ENCODE results near the gene VKORC1.
"Not testable (repeated sequence)": the region's sequence is repeated elsewhere in the genome, so short reads cannot be mapped to it uniquely, and the experiment has no call there.

VKORC1 gene

DNA sequence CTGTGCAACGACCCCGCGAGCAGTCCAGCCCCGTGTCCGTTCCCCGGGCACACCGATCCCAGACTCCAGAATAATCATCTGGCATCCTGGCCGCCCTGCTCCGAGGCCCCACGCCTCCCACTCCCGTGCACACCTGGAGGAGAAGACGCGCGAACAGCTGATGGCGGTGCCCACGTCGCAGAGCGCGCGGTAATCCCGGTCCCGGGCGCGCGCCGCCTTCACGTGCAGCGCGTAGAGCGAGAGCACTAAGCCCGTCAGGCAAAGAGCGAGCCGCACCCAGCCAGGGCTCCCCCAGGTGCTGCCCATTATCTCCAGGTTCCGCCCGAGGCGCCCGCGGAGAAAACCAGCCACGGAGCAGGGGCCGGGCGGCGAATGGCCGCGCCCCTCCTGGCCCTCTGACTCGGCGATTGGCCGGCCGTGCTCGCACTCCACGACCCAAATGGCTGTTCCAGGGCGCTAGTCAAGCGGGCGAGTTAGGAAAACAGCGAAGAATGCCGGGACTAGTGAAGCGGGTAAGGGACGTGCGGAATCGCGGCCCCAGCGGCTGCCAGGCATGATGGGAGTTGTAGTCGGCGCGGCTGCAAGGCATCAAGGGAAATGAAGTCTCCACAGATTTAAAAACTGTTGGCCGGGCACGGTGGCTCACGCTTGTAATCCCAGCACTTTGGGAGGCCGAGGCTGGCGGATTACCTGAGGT is at the start of gene VKORC1:
TSS of gene VKORC1 (minus strand) at position 374 of the 697 bp plus-strand sequence. CDS start at position 306, 68 bp downstream.
- peak; percentile 95 for DNase-seq (ENCODE audit: low spot score)

DNA sequence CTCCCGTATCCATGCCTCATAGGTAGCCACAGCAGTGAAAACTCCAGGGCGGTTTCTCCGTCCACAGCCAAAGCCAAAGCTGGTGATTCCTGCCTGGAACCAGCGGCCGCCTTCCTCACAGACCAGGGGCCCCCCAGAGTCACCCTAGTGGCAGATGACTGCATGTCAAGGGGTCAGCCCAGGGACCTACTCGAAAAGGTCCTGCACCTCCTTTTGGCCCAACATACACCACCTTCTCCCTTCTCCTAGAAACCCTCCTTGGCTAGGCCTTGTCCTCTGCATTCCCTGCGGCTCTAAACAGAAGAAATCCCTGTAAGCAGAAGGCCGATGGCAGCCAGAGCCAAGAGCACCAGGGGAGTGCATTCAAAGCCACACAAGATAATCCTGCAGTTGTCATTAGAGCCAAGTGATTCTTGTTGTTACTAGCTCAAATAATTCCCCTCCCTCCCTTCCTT is 49.1 kb upstream of the VKORC1 start:
- no peak for DNase-seq (ENCODE audit: low spot score)

DNA sequence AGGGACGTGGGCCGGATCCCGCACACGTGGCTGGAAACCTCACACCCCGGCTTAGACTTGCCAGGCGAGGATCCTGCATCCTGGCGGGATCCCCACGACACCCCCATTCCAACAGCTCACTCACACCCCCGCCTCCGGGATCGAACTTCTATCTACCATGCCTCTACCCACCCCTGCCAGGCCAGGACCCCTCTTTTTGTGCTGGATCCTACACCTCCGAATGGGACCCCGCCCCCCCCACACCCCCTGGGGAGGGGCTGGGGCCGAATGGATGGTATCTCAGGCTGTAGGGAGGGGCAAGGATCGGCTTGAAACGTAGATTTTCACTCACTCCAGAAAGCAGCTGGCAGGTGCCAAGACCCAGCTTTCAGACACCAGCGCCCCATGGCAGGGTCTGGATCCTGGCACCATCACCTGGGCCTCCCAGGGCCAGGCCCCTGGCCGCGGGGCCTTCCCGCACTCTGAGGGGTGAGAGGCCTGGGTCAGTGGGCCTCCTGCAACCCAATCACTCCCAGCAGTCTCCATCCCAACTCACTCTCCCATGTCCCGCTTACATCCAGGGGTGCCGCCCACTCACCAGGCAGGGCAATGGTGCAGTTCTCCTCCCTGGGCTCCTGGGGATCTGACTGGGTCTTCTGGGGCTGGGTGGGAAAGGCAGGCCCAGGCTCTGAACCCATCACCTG is 48.6 kb upstream of the VKORC1 start:
- DNase-seq (ENCODE audit: low spot score) = no peak

DNA sequence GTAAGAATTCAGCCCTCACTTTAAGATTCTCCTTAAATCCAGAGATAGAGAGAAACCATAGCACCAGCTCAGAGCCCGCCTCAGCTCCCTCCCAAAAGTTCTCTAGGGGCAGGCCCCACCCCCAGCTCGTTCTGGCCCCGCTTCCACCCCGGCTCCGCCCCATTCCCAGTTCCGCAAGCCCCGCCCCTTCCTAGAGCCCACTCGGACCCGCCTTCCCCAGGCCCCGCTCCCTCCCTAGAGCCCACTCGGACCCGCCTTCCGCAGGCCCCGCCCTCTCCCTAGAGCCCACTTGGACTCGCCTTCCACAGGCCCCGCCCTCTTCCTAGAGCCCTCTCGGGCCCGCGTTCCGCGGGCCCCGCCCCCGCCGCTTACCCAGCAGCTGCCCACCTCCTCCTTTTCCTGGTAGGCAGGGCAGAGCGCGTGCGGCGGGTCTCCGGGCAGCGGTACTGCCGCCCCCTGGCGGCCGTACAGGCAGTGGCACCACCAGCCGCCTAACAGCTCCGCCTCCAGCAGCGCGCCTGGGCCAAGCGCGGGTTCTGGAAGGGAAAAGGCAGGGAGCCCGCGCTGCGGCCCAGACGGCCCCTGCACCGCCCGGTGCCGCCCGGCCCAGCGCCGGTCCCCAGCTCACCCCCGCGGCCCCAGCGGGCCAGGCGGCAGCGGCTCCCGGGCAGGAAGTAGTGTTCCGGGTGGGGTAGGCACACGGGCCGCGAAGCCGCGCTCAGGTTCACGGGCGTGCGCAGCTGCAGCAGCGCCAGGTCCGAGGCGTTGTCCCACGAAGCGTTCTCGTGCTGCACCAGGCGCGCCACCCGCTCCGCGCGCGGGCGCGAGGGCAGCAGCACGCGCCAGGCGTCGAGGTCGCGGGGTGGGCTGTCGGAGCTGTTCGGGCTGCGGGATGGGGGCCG is 47.8 kb upstream of the VKORC1 start:
- DNase-seq (ENCODE audit: low spot score) = peak; percentile 97

DNA sequence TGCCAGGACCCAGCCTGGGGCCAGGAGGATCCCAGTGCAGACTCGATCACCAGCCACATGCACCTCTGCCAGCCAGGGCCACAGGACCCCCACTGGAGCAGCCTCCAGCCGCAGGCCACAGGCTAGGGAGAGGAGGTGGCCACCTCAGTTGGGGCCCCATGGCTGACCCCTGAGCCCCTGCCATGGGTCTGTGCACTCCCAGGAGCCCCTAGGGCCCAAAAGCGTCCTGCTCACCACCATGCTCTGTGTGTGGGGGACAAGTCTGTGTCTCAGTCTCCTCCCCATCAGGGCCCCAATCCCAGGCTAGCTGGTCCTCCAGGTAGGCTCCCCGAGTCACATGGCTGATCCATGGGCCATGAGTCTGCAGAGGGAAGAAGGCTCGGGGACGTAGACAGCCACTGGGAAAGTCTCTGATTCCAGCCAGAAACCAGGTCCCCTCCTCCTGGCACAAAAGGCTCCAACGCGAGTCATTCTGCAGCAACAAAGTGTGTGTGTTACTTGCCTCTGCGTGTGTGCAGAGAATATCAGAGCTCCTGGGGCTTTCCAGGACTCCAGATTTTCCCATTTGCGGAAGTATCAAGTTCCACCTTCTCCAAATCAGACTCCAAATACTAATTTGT is 47.0 kb upstream of the VKORC1 start:
- DNase-seq (ENCODE audit: low spot score) = peak; percentile 40

DNA sequence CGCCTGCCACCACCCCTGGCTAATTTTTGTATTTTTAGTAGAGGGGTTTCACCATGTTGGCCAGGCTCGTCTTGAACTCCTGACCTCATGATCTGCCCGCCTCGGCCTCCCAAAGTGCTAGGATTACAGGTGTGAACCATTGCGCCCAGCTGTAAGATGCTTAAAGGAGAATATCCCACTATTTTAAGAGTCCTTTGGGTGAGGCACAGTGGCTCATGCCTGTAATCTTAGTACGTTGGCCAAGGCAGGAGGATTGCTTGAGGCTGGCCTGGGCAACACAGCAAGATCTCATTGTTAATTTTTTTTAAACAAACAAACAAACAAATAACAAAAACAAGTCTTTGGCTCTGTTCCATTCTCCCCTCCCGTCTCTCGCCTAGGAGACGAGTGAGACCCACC is 46.5 kb upstream of the VKORC1 start:
- not testable (repeated sequence) for DNase-seq (ENCODE audit: low spot score)

DNA sequence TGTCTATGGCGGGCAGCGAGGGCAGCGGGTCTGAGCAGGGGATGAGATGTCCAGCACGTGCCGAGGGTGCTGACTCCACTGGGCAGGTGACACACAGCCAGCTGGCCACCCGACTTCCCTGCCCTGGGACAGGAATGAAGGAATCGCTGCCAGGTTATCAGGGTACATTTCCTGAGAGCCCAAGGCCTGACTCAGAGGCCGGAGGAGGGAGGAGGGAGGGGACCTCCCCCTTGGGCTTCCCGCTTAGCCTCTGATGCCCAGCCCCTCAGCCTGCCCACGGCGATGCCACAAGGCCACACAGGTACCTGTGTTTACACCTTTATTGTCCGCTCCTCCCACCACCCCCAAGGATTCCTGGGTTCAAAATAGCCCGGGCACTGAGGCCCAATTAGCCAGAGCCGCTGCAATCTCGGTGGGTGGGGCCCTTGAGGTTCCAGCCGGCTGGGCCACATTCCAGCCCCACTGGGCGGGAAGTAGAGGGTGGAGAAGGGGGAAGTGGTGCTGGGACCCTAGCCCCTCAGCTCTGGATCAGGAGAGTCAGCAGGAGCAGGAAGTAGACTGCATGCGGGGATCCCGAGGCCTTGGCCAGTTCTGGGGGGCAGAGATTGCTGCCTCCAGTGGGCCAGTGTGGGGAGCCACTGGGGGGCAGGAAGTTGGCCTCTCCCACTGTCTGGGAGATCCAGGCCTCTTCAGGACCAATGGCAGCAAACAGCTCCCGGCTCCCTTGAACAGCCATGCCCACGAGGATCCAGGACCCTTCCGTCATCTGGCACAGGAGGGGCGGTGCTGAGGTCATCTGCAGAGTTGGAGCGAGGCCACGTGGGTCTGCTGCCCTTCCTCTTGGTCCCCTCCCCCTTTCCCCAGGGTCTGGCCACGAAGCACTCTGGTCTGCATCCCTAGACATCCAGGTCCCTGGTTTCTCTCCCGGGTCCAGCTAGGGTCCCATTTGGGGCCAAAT is 44.3 kb upstream of the VKORC1 start:
- no peak for DNase-seq (ENCODE audit: low spot score)

DNA sequence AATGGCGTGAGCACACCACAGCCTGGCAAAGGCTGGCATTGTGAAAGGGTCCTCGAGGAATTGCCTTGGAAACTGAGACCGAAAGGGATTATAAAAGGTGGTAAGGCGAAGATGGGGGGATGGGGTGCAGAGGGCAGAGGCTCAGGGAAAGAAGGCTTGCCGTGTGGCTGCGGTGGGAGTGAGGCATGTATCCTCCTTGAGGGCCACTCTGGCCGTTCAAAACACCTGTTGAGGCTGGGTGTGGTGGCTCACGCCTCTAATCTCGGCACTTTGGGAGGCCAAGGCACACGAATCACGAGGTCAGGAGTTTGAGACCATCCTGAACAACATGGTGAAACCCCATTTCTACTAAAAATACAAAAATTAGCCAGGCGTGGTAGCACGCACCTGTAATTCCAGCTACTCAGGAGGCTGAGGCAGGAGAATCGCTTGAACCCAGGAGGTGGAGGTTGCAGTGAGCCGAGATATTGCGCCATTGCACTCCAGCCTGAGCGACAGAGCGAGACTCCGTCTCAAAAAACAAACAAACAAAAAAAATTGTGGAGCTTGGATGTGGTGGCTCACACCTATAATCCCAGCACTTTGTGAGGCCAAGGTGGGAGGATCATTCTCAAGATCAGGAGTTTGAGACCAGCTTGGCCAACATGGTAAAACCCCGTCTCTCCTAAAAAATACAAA is 42.4 kb upstream of the VKORC1 start:
- DNase-seq (ENCODE audit: low spot score) = not testable (repeated sequence)

DNA sequence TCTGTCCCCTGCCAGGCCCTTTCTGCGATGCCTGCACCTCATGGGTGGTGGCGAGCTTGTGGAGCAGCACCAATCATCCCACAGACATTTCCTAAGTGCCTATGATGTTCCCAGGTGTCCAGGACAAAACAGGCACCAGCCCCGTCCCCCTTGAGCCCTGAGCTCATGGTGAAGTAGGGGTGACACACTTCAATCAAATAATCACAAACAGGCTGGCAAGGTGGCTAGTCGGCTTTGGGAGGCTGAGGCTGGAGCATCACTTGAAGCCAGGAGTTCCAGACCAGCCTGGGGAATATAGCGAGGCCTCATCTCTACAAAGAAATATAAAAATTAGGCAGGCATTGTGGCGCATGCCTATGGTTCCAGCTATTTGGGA is 41.7 kb upstream of the VKORC1 start:
- DNase-seq (ENCODE audit: low spot score) = no peak

DNA sequence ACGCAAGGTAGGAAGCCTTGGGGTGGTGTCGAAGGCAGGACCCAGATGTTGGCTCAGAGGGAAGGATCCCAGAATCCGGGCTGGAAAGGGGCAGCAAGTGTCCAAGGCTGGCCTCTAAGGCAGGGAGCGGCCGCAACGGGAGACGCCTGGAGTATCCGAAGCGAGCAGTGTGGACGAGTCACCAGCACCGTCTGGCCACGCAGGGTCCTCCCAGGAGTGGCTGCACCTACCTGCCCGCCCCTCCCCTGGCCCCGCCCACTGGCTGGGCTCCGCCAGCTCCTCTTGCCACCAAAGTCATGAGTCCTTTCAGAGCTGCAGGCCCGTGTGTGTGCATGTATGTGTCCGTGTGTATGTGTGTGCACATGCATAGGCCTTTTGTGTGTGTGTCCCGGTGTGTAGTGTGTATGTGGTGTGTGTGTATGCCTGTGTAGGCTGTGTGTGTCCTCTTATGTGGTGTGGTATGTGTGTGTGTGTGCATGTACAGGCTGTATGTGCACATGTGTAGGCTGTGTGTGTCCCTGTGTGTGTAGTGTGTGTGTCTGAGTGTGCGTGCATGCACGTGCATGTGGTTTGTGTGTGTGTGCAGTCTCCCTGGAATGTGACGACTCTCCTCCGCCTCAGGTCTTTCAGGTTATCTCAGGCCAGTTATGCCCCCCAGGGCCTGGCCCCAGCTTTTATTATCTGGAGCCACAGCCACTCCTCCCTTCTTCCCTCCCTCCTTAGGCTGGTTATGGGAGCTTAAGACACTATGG is 41.1 kb upstream of the VKORC1 start, which contains the start of gene PRSS8:
TSS of gene PRSS8 (minus strand) at position 193 of the 752 bp plus-strand sequence. CDS start 229 bp downstream, outside the sequence.
- no peak for DNase-seq (ENCODE audit: low spot score)

DNA sequence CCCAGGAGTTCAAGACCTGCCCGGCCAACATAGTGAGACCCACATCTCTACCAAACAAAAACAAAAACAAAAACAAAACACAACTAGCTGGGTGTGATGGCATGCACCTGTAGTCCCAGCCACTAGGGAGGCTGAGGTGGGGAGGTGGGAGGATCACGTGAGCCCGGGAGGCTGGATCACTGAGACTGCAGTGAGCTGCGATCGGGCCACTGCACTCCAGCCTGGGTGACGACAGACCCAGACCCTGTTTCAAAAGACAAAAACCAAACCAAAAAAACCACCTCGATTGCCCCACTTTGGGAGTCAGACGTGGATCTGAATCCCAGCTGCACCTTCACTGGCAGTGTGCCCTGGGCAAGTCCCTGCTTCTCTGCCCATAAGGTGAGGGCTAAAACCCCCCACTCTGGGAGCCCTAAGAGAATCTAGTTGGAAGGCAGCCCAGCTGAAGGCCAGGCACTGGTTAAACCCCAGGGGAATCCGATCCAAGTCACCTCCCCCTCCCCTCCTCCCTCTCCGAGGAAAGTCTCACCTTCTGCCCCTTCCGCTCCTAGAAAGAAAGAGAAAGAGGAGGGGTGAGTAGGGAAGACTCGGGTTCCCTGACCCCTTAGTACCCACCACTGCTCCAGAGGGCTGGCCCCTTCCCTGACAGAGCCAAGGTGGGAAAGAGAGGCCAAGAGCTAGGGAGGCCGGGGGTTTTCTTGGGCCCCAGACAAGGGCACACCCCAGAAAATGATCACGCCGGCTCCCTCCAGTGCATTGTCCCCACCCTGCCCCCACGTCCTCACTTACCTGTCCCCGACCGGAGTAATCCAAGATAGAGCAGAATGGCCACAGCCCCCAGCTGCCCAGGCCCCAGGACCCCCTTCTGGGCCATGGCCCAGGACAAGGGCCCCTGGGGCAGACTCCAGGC is 40.3 kb upstream of the VKORC1 start:
- no peak for DNase-seq (ENCODE audit: low spot score)

DNA sequence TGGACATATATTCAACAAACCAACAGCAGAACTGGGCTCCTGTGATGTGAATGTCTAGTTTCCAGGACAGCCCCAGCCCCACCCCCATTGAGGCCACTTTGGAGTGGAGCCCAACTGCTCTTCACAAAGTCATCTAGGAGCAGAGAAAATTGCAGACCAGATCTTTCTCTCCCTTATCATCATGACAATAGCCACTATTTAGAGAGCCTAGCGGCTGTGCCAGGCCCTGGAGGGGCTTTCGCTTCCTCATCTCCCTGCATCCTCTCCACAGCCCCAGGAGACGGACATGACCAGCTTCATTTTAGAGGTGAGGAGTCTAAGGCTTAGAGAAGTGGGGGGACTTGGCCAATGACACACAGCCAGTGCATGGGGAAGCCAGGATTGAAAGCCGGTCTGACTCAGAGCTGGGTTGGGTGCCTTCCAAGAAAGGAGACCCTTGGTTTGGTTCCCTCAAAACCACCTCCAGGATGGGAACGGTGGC is 39.5 kb upstream of the VKORC1 start:
- no peak for DNase-seq (ENCODE audit: low spot score)

DNA sequence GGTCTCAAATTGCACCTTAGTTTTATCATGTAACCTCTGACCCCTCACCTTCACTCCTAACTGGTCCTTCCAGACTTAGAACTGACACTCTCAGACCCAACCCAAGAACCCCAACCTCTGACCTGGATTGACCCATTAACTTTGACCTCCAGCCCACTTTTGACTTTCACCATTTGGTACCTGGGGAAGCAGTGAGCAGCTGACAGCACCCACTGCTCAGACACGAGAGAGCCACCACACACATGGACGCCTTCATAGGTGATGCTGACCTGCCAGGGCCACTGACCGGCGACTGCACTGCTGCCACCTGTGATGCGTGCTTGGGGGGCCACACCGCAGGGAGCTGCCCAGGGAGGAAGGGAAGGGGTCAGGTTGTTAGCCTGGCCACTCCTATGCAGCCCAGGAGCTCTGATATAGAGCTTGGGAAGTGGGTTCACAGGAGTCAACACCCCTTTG is 38.5 kb upstream of the VKORC1 start:
- no peak for DNase-seq (ENCODE audit: low spot score)

DNA sequence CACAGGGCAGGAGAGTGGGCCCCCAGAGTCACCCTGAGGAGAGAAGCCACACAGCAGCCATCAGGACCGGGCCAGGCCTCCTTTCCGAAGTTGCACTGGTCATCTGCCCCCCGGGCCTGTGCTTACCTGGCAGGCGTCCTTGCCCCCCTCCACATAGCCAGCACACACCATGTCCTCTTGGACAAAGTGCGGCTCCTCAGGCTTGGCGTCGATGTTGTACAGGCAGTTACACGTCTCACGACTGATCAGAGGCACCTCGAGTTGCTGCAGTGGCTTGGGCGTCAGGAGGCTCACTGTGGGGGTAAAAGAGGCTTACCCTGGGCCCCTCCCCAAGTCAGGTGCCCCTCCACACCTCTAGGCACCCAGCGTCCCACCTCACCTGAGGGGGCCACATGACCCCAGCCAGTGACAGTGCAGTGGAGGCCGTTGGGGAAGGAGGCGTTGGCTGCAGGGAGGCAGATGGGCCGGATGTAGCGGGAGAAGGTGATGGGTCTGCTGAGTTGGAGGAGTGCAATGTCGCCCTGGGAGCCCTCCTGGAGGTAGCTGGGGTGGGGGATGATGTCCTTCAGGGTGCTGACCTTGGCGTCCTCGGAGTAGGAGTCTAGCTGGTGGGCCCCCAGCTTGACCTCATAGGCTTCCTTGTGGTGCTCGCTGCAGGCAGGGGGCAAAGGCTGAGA is 37.8 kb upstream of the VKORC1 start:
- no peak for DNase-seq (ENCODE audit: low spot score)

DNA sequence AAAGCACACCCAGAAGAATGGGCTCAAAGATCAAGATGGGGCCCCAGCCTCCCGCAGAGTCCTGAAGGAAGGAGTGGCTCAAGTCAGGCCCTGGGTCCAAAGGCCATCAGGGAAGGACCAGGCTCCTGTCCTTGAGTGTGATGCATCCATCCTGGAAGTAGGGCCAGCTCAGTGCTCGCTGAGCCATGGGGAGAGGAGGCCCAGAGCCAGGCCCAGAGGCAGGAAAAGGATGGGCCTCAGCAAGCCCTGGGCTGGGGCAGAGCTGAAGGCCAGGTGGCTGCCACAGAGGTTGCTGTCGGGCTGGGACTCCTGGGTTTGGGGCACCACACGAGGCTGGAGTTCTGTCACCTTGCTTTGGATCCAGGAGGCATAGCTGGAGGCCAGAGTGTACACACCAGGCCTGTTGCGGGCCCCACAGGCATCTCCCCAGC is 37.3 kb upstream of the VKORC1 start:
- DNase-seq (ENCODE audit: low spot score) = no peak

DNA sequence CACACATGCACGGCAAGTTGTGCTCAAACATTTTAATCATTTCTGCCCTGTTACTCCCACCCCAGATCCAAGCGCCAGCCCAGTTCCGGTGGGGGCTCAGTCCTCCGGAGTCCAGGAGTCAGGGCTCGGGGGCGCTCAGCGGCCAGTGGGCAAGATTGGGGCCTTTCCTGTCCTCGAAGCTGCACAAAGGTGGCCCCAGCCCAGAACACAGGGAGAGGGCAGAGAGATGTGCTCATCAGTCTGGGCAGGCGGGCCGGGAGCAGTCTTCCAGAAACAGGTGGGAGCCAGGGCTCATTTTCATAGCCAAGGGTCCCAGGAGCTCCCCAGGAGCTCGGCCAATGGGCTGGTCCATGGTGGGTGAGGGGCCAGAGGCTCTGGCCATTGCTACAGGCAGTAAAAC is 36.8 kb upstream of the VKORC1 start:
- DNase-seq (ENCODE audit: low spot score) = no peak

DNA sequence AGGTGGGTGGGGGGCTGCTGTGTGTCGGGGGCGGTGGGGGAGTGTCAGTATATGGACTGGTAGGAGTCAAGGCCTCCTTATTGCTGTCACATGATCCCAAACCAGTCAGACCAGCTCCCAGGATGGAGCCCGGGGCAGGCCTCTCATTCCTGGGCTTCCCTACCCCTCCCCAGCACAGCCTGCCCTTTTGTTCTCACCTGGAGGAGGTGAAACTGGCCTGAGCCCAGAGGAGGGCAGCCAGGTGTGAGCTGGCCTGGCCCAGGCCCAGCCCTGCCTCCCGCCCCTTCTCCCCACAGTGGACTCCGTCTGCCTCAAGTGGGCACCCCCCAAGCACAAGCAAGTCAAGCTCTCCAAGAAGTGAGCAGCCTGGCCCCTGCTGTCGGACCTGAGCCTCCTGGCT is 36.3 kb upstream of the VKORC1 start:
- DNase-seq (ENCODE audit: low spot score) = no peak
